HG03571 (cell line): ENCODE measurements around the gene CCL17.

Experiments
- ATAC-seq: cut with Tn5 transposase; IDR thresholded peaks from one replicate; pipeline ENCODE4 v1.9.1; 2021; ENCODE audit not compliant: unreplicated experiment

CCL17 gene

DNA sequence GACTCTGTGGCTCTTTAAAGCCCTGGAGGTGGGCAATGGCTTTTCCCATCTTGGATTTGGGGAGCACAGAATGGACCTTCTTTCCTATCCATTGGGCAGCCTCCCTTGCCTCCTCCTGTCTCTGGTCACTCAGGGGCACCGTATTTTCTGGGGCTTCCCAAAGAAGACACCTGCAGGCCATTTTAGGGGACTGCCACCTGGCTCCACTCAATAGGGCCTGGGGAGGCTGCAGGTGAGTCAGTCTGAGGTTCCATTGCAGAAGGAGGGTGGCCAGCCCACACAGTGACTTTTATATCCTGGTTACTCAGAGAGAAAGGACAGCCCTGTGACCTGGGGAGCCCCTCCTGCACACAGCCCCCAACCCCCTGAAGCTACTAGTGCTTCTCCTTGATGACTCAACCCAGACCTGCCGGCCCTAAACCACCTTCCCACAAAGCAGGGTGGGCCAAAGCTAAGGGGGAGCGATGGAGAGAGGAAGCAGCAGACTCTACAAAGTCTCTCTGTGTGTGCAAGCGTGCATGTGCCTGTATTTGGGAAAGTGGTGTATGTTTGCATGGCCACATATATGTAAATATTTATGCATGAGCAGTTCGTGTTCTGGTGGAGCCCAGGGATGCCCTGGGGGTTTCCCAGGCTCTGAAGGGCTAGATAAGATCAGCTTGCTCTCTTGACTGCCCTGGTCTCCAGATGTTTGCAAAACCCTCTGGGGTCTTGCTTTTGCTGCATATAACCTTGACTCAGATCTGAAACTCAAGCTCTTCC, 27.3 kb upstream of the CCL17 start:
- ATAC-seq, result peak; percentile 58

DNA sequence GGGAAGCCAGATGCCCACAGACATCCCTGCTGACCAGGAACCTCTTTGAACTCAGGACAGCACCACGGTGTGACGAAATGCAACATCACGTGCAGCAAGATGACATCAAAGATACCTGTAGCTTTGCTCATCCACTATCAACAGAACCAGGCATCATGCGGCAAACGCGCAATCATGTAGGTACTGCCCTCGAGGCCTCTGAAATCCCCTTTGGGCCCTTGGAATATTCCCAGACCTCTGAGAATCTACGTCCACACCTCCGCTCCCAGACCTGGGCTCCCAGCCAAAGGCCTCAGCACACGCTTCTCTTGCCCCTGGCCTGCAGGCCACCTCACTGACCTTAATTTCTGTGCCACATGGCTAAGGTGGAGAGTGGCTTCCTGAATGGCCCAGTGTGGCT, 25.0 kb upstream of the CCL17 start:
- no peak for ATAC-seq

DNA sequence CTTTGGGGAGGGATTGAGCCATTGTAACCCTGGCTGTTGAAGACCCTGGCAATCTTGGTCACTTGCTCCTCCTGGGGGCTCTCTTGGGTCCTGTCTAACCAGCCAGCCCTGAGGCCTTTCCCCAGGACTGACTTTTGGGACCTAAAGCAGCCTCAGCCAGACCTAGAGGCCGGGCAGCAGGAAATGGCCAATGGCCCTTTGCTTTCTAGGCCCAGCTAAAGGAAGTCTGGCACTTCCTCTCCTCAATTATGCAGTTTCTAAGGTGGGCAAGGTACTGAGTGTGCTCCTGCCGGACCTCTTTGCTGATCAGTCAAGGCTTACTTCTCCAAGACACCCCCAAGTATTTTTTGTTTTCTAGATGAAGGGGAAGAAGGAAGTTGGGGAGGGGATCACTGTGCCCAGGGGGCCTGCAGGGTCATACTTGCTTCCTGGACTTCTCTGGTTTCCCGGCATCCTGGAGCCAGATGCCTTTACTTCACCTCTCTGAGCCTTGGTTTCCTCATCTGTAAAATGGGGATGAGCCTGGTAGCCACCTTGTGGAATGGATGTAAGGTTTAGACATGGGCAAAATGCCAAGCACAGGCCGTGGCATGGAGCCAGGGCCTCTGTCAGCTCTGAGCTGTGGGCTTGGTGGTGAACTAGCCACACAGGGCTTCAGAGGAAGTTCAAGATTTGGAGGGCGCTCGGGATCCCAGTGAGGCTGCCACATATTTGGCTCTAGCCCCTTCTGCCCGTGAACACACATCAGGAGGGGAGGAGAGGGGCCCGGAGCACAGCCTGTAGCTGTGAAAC, 23.7 kb upstream of the CCL17 start:
- ATAC-seq, result no peak

DNA sequence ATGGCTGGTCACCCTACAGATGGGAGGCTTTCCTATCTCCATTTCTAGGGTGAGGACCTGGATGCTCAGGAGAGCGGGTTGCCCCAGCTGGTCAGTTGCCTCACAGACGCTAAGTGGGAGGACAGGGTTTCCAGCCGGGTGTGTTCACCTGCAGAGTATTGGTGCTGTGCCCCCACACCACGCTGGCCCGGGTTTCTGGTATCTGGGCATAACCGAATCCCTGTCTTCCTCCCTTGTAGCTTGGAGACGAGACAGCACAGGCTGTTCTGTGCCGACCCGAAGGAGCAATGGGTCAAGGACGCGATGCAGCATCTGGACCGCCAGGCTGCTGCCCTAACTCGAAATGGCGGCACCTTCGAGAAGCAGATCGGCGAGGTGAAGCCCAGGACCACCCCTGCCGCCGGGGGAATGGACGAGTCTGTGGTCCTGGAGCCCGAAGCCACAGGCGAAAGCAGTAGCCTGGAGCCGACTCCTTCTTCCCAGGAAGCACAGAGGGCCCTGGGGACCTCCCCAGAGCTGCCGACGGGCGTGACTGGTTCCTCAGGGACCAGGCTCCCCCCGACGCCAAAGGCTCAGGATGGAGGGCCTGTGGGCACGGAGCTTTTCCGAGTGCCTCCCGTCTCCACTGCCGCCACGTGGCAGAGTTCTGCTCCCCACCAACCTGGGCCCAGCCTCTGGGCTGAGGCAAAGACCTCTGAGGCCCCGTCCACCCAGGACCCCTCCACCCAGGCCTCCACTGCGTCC, 22.6 kb upstream of the CCL17 start:
- ATAC-seq, result no peak

DNA sequence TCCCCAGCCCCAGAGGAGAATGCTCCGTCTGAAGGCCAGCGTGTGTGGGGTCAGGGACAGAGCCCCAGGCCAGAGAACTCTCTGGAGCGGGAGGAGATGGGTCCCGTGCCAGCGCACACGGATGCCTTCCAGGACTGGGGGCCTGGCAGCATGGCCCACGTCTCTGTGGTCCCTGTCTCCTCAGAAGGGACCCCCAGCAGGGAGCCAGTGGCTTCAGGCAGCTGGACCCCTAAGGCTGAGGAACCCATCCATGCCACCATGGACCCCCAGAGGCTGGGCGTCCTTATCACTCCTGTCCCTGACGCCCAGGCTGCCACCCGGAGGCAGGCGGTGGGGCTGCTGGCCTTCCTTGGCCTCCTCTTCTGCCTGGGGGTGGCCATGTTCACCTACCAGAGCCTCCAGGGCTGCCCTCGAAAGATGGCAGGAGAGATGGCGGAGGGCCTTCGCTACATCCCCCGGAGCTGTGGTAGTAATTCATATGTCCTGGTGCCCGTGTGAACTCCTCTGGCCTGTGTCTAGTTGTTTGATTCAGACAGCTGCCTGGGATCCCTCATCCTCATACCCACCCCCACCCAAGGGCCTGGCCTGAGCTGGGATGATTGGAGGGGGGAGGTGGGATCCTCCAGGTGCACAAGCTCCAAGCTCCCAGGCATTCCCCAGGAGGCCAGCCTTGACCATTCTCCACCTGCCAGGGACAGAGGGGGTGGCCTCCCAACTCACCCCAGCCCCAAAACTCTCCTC, 21.9 kb upstream of the CCL17 start:
- ATAC-seq, result no peak

DNA sequence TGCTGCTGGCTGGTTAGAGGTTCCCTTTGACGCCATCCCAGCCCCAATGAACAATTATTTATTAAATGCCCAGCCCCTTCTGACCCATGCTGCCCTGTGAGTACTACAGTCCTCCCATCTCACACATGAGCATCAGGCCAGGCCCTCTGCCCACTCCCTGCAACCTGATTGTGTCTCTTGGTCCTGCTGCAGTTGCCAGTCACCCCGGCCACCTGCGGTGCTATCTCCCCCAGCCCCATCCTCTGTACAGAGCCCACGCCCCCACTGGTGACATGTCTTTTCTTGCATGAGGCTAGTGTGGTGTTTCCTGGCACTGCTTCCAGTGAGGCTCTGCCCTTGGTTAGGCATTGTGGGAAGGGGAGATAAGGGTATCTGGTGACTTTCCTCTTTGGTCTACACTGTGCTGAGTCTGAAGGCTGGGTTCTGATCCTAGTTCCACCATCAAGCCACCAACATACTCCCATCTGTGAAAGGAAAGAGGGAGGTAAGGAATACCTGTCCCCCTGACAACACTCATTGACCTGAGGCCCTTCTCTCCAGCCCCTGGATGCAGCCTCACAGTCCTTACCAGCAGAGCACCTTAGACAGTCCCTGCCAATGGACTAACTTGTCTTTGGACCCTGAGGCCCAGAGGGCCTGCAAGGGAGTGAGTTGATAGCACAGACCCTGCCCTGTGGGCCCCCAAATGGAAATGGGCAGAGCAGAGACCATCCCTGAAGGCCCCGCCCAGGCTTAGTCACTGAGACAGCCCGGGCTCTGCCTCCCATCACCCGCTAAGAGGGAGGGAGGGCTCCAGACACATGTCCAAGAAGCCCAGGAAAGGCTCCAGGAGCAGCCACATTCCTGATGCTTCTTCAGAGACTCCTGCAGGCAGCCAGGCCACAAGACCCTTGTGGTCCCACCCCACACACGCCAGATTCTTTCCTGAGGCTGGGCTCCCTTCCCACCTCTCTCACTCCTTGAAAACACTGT, 21.0 kb upstream of the CCL17 start:
- ATAC-seq, result no peak

DNA sequence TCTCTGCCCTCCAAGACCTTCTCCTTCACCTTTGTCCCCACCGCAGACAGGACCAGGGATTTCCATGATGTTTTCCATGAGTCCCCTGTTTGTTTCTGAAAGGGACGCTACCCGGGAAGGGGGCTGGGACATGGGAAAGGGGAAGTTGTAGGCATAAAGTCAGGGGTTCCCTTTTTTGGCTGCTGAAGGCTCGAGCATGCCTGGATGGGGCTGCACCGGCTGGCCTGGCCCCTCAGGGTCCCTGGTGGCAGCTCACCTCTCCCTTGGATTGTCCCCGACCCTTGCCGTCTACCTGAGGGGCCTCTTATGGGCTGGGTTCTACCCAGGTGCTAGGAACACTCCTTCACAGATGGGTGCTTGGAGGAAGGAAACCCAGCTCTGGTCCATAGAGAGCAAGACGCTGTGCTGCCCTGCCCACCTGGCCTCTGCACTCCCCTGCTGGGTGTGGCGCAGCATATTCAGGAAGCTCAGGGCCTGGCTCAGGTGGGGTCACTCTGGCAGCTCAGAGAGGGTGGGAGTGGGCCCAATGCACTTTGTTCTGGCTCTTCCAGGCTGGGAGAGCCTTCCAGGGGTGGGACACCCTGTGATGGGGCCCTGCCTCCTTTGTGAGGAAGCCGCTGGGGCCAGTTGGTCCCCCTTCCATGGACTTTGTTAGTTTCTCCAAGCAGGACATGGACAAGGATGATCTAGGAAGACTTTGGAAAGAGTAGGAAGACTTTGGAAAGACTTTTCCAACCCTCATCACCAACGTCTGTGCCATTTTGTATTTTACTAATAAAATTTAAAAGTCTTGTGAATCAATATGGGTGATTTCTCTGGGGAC, 20.1 kb upstream of the CCL17 start:
- ATAC-seq, result no peak

DNA sequence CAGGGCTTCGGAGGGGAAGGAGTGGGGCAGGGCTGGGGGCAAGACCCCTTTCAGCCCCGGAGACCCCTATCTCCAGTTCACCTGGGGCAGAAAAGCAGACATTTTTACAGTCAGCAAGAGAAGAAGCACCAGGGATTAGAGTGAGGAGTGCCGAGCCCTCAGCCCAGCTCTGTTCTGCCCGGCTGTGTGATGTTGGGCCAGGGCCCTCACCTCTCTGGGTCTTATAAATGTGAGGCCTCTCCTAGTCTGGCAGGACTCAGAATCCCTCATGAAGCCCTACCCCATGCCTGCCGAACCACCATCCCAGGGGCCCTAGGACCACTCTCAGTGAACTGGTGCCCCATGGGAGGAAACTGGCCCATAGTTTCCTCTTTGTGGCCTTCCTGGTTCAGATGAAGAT, 19.5 kb upstream of the CCL17 start:
- no peak for ATAC-seq

DNA sequence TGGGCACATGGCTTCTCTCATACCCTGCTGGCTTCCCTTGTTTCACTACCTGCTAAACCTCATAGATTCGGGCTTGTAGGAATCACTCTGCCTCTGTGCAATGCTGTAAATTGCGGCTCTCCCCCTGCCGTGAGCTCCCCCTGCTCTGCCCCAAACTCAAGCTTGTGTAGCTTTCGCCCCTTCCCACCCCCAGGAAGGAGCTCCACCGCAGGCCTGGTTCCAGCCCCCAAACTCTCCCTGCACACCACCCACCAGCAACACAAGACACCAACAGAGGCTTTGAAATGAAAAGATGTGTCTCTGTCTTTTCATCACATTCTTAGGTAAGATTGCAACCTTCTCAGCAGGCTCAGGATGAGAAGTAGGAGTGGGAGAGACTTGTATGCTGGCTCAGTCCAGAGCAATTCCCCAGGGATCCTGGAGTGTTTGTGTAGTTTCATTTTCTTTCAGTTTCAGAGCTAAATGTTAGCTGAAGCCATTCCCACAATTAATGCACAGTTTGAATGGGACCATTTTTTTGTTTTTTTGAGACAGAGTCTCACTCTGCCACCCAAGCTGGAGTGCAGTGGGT, 18.1 kb upstream of the CCL17 start:
- no peak for ATAC-seq

DNA sequence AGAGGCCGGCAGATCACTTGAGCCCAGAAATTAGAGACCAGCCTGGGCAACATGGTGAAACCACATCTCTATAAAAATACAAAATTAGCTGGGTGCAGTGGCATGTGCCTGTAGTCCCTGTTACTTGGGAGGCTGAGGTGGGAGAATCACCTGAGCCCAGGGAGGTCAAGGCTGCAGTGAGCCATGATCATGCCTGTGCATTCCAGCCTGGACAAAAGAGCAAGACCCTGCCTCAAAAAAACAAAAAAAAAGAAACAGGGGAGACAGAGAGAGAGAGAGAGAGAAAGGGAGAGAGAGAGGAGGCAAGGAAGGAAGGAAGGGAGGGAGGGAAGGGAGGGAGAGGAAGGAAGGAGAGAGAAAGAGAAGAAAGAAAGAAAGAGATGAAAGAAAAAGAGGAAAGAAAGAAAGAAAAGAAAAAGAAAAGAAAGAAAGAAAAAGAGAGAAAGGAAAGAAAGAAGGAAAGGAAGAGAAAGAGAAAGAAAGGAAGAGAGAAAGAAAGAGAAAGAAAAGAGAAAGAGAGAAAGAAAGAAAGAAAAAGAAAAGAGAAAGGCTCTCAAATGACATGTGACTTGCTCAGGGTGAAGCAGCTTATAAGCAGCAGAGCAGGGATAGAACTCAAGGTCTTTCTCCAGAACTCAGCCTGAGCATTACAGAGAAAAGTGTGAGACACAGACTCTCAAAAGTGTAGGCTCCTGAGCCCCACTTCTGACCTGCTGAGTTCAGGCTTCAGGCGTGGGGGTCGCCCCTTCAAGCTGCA, 16.8 kb upstream of the CCL17 start:
- no peak for ATAC-seq

DNA sequence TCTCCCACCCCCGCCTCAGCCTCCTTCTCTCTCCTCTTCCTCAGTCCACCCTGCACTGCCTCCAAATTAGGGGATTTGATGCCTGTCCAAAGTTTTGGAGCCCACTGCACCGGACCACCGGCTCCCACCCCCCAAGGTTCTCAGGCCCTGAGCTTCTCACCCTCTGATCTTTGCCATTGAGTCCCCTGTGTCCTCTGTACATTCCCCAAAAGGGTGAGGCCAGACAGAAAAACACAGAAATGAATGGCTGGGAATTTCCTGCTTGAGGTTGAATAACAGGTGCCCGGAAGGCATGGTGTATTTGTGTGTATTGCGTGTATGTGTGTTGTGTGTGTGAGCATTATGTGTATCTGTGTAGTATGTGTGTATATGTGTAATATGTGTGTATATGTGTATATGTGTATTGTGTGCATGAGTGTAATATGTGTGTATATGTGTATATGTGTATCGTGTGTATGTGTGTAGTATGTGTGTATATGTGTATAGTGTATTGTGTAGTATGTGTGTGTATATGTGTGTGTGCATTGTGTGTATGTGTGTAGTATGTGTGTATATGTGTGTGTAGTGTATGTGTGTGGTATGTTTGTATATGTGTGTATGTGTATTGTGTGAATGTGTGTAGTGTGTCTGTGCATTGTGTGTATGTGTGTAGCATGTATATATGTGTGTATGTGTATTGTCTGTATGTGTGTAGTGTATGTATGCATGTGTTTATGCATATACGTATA, 16.0 kb upstream of the CCL17 start:
- ATAC-seq, result no peak

DNA sequence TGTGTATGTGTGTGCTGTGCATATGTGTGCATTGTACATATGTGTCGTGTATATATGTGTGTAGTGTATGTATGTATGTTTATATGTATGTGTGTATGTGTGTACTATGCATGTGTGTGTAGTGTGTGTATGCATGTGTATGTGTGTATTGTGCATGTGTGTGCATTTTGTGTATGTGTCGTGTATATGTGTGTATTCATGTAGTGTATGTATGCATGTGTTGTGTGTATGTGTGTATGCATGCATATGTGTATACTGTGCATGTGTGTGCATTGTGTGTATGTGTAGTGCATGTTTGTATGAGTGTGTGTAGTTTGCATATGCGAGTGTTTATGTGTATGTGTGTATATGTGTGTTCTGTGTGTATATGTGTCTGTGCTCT, 15.5 kb upstream of the CCL17 start:
- no peak for ATAC-seq

DNA sequence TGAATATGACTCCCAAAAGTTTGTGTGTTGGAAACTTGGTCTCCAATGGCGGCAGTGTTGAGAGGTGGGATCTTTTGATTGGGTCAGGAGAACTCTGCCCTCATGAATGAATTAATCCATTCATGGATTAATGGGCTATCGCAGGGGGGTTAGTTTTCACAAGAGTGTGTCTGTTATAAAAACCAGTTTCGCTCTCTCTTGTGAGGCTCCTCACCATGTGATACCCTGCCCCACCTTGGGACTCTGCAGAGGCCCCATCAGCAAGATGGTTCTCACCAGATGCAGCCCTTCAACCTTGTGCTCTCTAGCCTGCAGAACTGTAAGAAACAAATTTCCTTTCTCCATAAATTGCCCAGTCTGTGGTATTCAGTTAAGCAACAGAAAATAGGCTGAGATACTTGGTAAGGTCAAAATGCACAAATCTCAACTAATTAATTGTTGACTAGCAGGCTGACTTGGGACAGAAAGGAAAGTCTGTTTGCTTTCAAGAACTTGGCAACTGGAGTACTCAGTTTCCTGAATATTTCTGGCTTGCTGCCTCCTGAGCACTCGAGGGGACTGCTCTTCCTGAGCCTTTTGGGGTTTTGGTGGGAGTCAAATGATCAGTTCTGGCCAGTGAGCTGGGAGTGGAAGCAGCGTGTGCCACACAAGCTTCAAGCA, 13.8 kb upstream of the CCL17 start:
- no peak for ATAC-seq

DNA sequence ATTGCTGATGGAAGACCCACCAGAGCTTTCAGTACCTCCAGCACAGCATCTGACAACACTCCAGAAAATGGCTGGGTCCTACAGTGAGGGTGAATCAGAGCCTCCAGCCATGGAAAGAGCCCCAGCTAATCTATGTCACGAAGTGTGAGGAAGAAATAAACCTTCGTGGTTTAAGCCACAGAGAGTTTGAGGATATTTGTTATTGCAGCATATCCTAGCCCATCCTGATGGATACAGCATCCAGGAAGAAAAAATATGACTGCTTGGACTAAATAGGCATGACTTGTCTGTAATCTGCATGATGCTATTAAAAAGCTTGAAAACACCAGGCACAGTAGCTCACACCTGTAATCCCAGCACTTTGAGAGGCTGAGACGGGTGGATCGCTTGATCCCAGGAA, 13.3 kb upstream of the CCL17 start:
- ATAC-seq, result no peak

DNA sequence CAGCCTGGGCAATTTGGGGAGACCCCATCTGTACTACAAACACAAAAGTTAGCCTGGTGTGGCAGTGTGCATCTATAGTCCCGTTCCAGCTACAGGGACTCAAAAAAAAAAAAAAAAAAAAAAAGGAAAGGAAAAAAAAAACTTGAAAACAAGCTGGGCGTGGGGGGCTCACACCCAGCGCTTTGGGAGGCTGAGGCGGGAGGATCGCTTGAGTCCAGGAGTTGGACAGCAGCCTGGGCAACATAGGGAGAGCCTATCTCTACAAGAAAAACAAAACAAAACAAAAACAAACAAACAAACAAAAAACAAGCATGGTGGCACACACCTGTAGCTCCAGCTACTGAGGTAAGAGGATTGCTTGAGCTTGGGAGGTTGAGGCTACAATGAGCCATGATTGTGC, 12.9 kb upstream of the CCL17 start:
- no peak for ATAC-seq

DNA sequence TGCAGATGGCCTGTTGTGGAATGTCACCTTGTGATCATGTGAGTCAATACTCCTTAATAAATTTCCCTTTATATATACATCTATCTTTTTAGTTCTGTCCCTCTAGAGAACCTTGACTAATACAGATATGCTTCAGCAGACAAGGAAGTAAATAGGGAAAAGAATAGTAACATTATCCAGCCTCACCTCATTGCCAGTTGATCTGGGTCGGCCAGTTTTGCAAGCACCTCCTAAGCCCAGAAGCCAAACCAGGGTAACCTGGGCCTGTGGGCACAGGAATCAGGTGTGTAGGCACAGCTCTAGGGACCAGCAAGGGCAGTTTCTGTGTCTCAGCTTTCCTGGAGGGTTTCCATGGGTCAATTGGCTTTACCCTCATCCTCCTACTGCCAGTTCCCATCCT, 11.9 kb upstream of the CCL17 start:
- ATAC-seq, result no peak

DNA sequence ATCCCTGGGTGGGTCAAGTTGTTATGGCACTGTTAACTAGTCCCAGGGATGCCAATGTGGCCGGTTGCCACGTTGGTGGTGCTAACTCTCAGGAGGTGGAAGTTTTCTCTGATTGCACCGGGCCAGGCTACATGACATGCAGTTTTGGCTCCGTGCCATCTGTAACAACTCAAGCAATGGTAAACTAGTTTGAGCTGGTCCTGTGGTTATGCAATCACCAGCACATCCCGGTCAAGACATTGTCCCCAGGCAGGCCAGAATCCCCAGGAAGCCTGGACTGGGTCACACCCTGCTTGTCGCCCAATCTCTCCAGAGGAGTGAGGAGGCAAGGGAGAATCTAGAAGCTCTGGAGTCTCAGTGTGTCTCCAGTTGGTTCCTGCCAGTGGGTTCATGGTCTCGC, 10.1 kb upstream of the CCL17 start:
- ATAC-seq, result no peak
